ENCODE results near the gene TBL1XR1.
"Not testable (repeated sequence)": the region's sequence is repeated elsewhere in the genome, so short reads cannot be mapped to it uniquely, and the experiment has no call there.

The TBL1XR1 gene

DNA sequence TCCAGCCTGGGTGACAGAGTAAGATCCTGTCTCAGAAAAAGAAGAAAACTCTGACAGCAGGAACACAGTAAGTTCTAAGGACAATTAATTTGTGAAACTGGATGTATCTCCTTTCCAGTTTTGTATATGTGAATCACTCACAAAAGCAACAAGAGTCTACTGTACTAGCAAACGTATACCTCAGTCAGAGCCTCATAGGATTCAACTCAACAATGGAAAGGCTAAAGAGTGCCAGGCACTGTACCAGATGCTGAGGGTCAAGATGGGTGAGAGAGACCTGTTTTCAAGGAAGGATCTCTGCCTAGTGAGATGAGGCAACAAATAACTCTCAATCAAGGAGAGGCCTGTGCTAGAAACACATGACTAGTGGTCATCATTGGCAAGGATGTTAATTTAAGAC is 14.9 kb downstream of the TBL1XR1 start:
- DNase-seq (ENCODE audit: low spot score), result peak; percentile 22

DNA sequence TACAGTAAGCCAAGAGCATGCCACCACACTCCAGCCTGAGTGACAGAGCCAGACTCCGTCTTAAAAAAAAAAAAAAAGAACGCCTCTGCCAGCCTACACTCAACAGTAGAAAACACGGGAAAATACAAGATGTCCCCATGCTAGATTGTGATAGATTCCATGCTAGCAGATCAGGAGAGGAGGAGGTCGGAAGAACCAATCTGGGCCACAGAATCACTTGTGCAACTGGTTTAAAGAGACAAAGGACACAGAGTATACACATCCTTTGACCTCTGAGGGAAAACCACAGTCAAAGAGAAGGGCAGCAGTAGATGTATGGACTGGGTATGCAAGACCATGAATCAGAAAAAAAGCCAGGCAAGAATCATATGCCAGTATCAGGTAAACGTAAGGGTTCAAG is 15.9 kb downstream of the TBL1XR1 start:
- no peak for DNase-seq (ENCODE audit: low spot score)

DNA sequence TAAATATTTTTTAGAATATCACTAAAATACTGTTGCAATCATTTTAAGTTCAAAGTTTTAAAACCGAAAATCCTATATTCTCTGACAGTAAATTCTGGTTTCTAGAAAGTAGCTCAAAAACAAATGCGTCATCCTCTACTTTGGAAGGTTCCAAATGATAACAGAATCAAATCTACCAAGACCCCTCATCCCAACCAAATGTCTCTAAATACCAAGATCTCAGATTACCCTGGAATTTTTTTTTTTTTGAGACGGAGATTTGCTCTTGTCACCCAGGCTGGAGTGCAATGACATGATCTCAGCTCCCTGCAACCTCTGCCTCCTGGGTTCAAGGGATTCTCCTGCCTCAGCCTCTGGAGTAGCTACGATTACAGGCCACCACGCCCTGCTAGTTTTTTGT is 16.8 kb downstream of the TBL1XR1 start:
- no peak for DNase-seq (ENCODE audit: low spot score)

DNA sequence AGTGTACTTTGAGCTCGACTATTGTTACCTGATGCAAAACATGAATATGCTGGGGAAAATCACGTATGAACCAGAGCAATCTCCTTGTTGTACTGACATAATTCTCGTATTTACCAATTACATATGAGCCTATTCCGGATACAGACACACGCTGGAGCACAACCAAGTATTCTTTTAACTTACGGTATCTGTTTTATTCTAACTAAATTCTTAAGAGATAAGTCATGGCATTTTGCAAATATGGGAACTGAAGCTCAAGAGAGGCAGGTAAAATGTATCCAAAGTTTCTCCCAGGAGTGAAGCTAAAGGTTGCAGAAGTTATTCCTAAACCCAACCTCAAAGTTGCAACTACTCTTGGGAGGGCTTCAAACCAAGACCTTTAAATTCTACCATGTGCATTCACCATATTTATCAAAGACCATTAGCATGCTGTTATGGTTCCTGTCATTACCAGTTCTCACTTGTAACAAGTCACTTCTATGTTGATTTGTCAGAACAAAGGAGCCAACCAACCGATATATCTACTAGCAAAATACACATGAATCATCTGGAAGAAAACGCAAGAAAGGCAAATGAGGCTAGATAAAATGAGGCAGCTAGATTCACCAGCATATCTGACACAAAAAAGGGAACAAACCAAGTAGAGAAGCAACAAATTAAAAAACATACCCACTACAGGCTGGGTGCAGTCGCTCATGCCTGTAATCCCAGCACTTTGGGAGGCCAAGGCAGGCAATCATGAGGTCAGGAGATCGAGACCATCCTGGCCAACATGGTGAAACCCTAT is 17.8 kb downstream of the TBL1XR1 start:
- no peak for DNase-seq (ENCODE audit: low spot score)

DNA sequence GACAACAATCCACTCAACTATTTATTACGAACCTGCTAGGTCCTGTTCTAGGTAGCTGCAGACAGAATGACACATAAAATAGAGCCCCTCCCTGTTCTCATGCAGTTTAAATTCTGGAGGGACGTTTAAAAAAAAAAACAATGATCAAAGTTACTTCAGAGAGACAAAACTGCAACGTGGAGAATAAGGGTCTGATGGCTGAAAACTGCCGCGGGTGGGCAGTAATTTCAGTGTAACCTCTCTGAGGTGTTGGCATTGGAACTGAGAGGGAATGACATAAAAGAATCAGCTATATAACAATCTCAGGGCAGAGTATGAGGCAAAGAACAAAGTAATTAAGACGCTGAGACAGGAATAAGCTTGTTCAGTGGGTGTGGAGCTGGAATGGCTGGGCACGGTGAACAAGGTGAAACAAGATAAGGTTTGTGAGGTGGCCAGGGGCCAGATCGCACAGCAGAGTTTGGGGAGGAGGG is 19.5 kb downstream of the TBL1XR1 start:
- DNase-seq (ENCODE audit: low spot score), result no peak

DNA sequence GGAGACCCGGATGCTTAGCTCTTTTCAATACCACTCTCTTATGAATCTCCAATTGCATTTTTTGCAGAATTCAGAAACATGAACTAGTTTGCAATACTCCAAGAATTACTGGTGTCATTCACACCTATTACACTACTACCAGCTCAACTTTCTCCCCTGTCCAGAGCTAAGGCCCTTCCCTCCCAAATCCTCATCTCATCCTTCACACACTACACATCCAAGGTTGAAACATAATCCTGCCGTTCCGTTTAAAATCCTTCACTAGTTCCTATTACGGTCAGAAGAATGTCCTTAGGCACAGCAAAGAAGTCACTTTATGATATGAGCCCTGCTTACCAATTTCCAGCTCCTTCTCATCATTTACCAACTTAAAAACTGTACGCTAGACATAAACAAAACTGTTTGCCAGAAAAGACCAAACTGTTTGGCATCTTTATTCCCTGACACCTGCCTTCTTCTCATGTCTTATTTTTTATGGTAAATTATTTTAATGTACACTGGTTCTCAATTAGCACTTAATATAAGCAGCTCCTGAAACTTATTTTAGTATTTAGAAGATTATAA is 22.6 kb downstream of the TBL1XR1 start:
- no peak for DNase-seq (ENCODE audit: low spot score)

DNA sequence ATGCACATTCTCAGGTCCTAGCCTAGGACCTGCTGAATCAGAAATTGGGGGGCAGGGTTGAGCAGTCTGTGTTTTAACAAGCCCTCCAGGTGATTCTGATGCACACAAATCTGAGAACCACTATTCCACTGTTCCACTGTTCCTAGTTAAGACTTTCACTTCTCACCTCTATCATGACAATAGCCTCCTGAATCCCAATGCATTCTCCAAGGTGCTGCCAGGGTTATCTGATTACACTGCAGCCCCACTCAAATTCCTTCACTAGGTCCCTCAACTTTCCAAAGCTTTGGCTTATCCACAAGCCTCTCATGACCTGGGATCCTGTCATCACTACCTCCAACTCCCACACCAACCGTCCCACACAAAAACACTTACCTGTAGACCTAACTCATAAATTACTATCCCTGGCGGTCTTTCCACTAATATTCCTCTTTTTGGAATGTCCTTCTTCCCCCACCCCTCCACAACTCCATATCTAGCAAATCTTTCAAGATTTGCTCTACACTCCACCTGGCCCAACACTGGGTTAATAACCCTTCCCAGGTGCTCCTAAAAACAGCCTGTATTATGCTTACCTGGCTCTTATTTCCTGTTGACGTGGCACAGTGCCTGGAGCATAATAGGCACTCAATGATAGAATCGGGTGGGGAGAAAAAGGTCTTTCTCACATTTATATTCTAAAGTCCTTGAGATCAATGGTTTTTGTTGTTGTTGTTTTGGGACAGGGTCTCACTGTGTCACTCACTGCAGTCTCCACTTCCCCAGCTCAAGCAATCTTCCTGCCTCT is 27.2 kb downstream of the TBL1XR1 start:
- no peak for DNase-seq (ENCODE audit: low spot score)

DNA sequence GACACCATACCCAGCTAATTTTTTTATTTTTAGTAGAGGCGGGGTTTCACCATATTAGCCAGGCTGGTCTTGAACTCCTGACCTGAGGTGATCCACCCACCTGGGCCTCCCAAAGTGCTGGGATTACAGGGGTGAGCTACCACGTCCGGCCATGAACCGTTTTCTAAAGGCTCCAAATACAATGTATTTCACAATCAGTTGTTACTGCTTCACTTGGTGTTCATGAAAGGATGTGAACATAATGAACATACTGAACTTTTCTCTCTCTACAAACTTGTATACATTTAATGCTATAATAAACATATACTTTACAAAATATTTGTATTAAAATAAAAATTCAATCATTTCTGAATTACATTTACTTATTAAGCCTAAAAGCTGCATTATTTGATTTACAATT is 28.9 kb downstream of the TBL1XR1 start:
- DNase-seq (ENCODE audit: low spot score), result no peak

DNA sequence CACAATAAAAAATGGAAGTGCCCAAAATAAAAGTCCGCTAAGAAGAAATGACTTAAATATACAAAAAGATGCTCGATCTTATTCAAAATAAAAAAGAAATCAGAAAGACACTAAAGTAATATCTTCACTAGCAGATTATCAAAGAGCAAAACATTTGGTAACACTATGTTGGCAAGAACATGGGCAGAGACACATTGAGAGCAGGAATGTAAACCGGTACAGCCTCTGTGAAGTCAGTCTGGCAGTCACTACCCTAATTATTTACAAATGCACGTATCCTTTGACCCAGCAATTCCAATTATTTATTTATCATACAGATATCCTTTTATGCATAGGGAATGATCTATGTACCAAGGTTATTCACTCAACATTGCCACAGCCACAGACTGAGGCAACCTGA is 34.5 kb downstream of the TBL1XR1 start:
- no peak for DNase-seq (ENCODE audit: low spot score)

DNA sequence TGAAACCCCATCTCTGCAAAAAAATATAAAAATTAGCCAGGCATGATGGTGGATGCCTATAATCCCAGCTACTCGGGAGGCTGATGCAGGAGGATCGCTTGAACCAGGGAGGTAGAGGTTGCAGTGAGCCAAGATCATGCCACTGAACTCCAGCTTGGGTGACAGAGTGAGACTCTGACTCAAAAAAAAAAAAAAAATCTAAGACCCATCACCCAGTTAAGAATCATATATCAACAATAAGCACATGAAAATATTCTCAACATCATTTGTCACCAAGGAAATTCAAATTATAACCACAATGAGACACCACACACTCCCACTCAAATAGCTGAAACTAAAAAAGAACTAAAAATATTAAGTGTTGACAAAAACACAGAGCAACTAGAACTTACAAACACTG is 35.7 kb downstream of the TBL1XR1 start:
- not testable (repeated sequence) for DNase-seq (ENCODE audit: low spot score)

DNA sequence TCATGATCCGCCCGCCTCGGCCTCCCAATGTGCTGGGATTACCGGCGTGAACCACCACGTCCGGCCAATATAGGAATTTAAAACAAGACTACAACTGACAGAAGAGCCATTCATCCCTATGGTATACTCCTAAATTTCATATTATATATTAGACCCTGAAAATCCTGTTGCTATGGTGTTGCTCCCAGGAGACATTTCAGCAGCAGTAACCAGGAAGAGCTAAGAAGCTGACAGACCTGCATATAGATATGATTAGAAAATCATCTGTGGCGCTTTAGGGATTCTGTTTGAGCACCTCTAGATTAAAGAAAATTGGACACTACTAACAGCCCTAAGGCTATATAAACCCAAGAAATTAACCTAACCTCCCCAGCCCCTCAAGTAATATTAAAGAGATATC is 38.8 kb downstream of the TBL1XR1 start:
- DNase-seq (ENCODE audit: low spot score), result no peak

DNA sequence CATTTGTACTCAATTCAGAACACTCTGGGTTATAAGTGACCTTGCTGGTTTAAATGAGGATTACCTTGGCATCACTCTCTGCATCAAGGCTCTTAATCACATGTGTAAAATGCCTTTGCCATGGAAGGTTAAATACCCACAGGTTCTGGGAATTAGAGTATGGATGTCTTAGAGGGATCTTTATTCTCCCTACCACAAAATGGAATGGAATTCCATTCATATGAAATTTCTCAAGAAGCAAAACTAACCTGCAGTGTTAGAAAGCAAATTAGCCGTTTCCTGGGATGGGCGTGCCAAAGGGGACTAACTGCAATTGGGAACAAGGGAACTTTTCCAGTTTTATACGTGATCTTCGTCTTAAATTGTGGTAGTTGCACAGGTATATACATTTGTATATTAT is 39.8 kb downstream of the TBL1XR1 start:
- no peak for DNase-seq (ENCODE audit: low spot score)

DNA sequence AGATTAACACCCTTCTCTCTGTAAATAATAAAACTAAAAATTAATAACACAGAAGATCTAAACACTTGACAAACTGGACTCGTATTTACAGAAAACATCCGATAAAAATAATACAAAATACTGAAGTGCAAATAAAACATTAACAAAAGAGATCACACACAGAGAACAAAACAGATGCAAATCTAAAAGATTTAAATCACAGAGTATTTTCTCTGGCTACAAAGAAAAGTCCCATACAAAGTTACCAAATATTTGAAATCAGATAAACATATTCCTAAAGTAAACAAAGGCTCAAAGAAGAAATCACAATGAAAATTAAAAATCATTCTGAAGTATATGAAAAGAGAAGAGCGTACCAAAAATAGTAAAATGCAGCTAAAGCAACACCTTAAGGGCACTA is 42.5 kb downstream of the TBL1XR1 start:
- no peak for DNase-seq (ENCODE audit: low spot score)

DNA sequence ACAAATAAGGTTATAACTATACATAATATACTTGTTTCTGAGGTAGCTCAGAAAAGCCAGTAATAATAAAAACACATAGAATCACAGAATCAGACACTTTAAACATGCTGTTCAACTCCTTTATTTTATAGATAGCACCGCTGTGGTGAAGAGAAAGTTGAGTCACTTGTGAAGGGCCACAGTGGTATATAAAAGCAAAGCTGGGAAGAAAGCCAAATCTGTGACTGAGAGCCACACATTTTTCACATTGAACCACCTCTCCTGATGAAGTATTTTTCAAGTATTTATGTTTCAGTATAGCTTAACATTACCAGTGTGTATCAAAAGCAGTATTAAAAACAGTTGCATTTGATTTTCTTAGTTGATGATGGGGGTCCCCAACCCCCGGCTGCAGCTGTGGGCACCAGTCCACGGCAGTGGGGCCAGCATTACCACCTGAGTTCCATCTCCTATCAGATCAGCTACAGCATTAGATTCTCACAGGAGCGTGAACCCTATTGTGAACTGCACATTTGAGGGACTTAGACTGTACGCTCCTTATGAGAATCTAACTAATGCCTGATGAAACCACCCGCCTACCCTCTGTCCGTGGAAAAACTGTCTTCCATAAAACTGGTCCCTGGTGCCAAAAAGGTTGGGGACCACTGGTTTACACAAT is 46.2 kb downstream of the TBL1XR1 start:
- DNase-seq (ENCODE audit: low spot score), result peak; percentile 31

DNA sequence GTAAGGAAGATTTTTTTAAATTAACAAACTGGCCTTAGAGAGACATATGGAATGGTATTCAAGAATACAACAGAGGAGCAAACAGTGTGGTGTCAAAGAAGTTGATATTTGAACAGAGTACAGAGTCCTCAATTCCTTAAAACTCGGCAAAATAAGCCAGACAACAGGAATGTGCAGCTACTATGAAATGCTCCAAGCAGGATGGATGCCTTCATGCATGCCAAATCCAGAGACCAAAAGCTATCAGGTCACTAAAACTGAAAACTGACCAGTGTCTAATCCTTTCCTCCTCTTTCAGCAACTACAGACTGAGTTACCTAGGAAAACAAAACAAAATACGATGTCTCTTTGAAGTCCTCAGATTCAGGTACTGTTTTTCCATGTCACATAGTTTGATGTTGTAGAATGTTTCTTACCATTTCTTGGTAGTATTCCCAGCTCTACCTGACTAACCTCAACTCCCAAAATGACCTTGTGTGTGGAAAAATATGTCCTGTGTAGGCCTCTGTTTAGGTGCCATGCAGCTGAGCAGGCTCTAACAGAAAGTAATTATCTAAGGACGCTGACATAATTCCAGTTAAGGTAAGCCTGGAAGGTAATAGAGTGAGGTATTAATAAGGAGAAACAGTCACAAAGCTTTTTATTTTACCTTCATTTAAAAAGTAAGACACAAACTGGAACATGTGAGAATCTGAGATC is 46.9 kb downstream of the TBL1XR1 start:
- DNase-seq (ENCODE audit: low spot score), result no peak

DNA sequence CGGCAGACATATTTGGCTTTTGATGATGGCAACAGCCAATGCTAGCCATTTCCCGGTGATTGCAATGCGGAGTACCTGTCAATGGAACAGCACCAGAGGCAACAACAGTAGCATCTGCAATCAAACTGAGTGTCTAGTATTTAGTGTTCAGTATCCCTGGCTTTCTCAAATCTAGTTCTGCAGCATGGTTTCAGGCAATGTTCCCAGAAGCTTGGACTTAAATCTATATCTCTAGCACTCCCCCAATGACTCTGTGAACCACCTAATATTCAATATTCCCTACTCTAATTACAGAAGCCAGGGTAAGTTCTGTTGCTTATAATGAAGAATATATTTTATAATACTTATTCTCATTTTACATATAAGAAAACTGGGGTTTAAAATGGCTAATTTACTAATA is 48.2 kb downstream of the TBL1XR1 start:
- DNase-seq (ENCODE audit: low spot score), result no peak

DNA sequence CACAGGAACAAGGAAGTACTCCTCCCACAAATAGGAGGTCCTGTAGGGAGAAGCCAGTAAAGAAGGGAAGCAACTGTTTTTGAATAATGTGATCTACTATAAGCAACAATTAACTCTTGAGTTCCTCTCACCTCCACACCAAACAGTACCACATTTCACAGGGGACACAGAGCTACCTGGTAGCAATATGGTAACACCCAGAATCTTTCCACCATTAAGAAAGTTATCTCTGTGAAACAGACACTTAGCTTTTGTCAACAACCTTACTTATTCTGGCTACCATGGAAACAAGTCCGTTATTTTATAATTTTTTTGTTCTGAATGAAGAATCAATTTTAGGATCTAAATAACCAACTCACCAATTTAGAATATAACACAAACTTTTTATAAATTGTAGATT is 49.5 kb downstream of the TBL1XR1 start:
- DNase-seq (ENCODE audit: low spot score), result no peak

DNA sequence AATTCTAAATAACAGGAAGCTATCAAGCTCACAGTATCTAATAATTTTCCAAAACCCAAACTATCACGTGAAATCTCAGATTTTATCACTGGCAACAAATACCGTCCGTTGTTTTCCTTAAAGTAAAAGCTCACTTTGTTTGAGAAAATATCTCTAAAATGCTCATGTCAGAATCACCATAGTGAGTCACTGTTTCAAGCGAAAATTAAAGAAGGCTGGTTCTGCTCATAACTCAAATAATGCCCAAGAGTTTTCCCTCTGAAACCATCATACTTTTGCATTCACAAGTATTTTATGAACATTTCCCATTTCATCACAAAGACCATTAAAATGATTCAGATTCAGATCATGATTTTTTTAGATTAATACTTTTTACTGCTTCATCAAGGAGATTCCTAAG is 50.6 kb downstream of the TBL1XR1 start:
- DNase-seq (ENCODE audit: low spot score), result peak; percentile 51

DNA sequence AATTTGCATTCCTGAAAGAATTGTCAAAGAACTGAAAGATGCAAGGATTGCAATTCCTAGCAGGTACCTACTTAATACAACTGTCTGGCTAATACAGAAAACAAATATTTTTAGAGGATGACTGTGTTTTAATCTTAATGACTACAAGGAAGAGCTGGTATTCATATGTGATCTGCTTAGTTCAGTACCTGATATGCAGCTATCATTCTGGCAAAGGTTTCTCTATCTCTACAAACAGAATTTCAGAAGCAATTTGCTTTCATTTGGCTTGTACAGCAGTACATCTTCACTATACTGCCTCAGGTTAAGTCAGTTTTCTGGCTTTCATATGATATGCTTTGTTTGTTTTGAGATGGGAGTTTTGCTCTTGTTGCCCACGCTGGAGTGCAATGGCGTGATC is 51.3 kb downstream of the TBL1XR1 start:
- no peak for DNase-seq (ENCODE audit: low spot score)

DNA sequence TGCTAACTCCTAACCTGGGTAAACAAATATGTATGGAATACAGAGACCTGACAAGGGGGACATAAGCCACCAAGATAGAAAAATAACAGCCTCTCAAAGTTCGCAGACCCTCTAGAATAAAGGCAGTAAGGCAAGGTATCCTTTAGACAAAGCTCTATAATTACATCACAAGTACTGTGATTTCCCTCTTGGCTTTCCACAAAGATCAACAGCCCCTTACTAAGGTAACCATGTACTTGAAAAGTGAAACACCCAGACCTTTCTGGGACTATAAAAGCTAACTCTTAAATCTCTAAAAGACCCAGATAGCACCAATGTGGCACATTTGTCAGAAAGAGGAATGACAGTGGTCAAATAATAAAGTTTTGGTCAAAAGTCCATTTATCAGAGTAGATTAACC is 51.9 kb downstream of the TBL1XR1 start:
- no peak for DNase-seq (ENCODE audit: low spot score)

DNA sequence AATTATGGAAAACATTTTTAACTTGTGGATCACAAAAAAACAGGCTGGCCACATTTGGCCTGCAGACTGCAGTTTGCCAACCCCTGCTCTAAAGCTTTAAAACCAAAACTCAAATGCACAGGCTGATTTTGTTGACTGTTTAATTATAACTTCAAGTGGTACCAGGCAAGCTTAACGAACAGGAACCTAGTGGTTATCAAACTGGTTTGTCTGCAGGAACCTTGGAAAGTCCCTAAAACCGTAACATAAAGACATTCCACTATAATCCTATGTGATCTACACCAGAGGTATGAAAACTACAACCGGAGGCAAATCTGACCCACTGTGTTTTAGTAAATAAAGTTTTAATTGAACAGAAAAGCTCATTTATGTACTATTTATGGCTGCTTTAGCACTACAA is 52.4 kb downstream of the TBL1XR1 start:
- DNase-seq (ENCODE audit: low spot score), result no peak
